Tibial nerve (tissue), 4 donors: ENCODE measurements around the gene GPANK1. TPM values are rescaled to one million over a fixed set of nuclear protein-coding genes. Genes with fewer than 3 reads are reported as not detected.

Experiments
- DNase-seq, 2 donors: peaks; one replicate each; pipeline ENCODE4 v3.0.0-alpha.2; 2019; ENCODE audit warnings: low spot score in 2 of 2
- H3K27ac ChIP-seq, 4 donors: fragments of 200-600 bp; sonication (generic) in 3 of 4; one replicate each; pipeline ENCODE4 v1.5.1; 2017 to 2019; ENCODE audit warnings: mild to moderate bottlenecking in 1 of 4
- H3K27me3 ChIP-seq, 2 donors: fragments of 200-600 bp; sonication (generic) in 1 of 2; one replicate each; pipeline versions ENCODE4 v1.5.1 to v1.6.0; 2017 to 2019
- H3K36me3 ChIP-seq, 3 donors: fragments of 200-600 bp; sonication (generic); one replicate each; pipeline ENCODE4 v1.5.1; 2018 to 2019
- H3K4me1 ChIP-seq, 4 donors: fragments of 200-600 bp; sonication (generic) in 3 of 4; one replicate each; pipeline ENCODE4 v1.5.1; 2017 to 2019
- H3K4me3 ChIP-seq, 4 donors: fragments of 200-600 bp; sonication (generic) in 3 of 4; one replicate each; pipeline ENCODE4 v1.5.1; 2017 to 2019; ENCODE audit warnings: mild to moderate bottlenecking in 1 of 4, moderate library complexity in 1 of 4
- H3K9me3 ChIP-seq, 4 donors: fragments of 200-600 bp; sonication (generic) in 3 of 4; one replicate each; pipeline ENCODE4 v1.5.1; 2017 to 2019
- CTCF ChIP-seq, 5 experiments: fragments of 200-600 bp in 3 of 5; fragments of 450-650 bp in 2 of 5; sonication (generic) in 3 of 5; IDR thresholded peaks; one replicate each; pipeline ENCODE4 v1.5.1; 2016 to 2019; ENCODE audit warnings: antibody characterized with exemption in 5 of 5, mild to moderate bottlenecking in 3 of 5, moderate library complexity in 2 of 5
- EP300 ChIP-seq, 2 donors: sonication (generic); formaldehyde crosslinking; IDR thresholded peaks; one replicate each; pipeline ENCODE4 v1.6.1; 2017; ENCODE audit warnings: antibody characterized with exemption in 2 of 2, mild to moderate bottlenecking in 1 of 2
- POLR2A ChIP-seq, 2 donors: fragments of 450-650 bp; IDR thresholded peaks; one replicate each; pipeline ENCODE4 v1.6.1; 2017; ENCODE audit warnings: antibody characterized with exemption in 2 of 2, mild to moderate bottlenecking in 2 of 2, moderate library complexity in 2 of 2
- WGBS, 2 donors: methylation state at CpG; one replicate each; pipeline ENCODE4 v1.1.5; 2018; 5-methylcytosine and 5-hydroxymethylcytosine counted together
- total RNA-seq, 4 donors: library from RNA; depleted of rRNA; stranded (reverse); fragments of >200 nt; gene quantifications; one replicate each; pipeline ENCODE4 v1.1.0, GENCODE V29; 2016

Gene GPANK1
- total RNA-seq, 4 donors from 2014 or later: 18.8 to 30.0 (median 26.5) TPM

GRCh38 chr6:31705931-31706330, 41.1 kb upstream of the GPANK1 start:
- no peak for DNase-seq
- peaks cover 0 to 24% (median 15%) of the 10 kb centered on the region in 4 donors for H3K4me1 ChIP-seq
- TF ChIP-seq POLR2A (IDR thresholded peaks at IDR 0.05) (no peak), CTCF (IDR thresholded peaks at IDR 0.05) (no peak), EP300 (IDR thresholded peaks at IDR 0.05) (no peak)
- no peak overlapping the region for H3K4me3 ChIP-seq
- 89 to 90% methylated on average over 6 of the region's 6 CpGs for WGBS, 2 donors
- no peaks in the 10 kb centered on the region for H3K36me3 ChIP-seq
- H3K27me3 ChIP-seq: no peaks in the 10 kb centered on the region
- no peaks in the 10 kb centered on the region for H3K9me3 ChIP-seq
- no peak overlapping the region for H3K27ac ChIP-seq

GRCh38 chr6:31702819-31703716, 38.3 kb upstream of the GPANK1 start, which contains the start of gene ABHD16A:
Gene ABHD16A (minus strand): TSS chr6:31703324. CDS start chr6:31703281, 43 bp downstream.
- TF ChIP-seq CTCF (IDR thresholded peaks at IDR 0.05): peak in 2 of 5 experiments; percentile 54 to 64
- peak; percentile 97 to 100 for TF ChIP-seq EP300 (IDR thresholded peaks at IDR 0.05)
- TF ChIP-seq POLR2A (IDR thresholded peaks at IDR 0.05): peak; percentile 95 to 100
- DNase-seq: peak; percentile 99
- Histone ChIP-seq H3K9me3 (no peaks in the 10 kb centered on the region), H3K4me3 (peak within 1 kb of the TSS; percentile 61 to 92 (median 76)), H3K27ac (peak within 1 kb of the TSS; percentile 89 to 98 (median 96)), H3K36me3 (peaks cover 0 to 21% (median 0%) of the 10 kb centered on the region in 3 donors), H3K27me3 (no peaks in the 10 kb centered on the region), H3K4me1 (peaks cover 0 to 38% (median 16%) of the 10 kb centered on the region in 4 donors)
- WGBS, 2 donors: 1% methylated on average over 54 of the region's 54 CpGs

- H3K27me3 ChIP-seq: no peaks in the 10 kb centered on the region
- H3K9me3 ChIP-seq: no peaks in the 10 kb centered on the region
- DNase-seq: no peak
- TF ChIP-seq POLR2A (IDR thresholded peaks at IDR 0.05) (no peak), CTCF (IDR thresholded peaks at IDR 0.05) (no peak), EP300 (IDR thresholded peaks at IDR 0.05) (no peak)
- WGBS, 2 donors: 1% methylated on average over 10 of the region's 10 CpGs
- H3K36me3 ChIP-seq: peaks cover 0 to 28% (median 0%) of the 10 kb centered on the region in 3 donors
- H3K4me1 ChIP-seq: peaks cover 0 to 38% (median 16%) of the 10 kb centered on the region in 4 donors
- H3K27ac ChIP-seq: peak overlapping the region; percentile 89 to 98 (median 96)
- H3K4me3 ChIP-seq: peak overlapping the region; percentile 61 to 92 (median 76)
Measured at GRCh38 chr6:31702405-31702818, 37.6 kb upstream of the GPANK1 start.

- H3K4me3 ChIP-seq: peak overlapping the region; percentile 61 to 92 (median 76)
- H3K4me1 ChIP-seq: peaks cover 0 to 38% (median 16%) of the 10 kb centered on the region in 4 donors
- H3K9me3 ChIP-seq: no peaks in the 10 kb centered on the region
- TF ChIP-seq CTCF (IDR thresholded peaks at IDR 0.05): no peak
- TF ChIP-seq POLR2A (IDR thresholded peaks at IDR 0.05): no peak
- TF ChIP-seq EP300 (IDR thresholded peaks at IDR 0.05): no peak
- 14 to 21% methylated on average over 7 of the region's 7 CpGs for WGBS, 2 donors
- H3K36me3 ChIP-seq: peaks cover 0 to 33% (median 0%) of the 10 kb centered on the region in 3 donors
- no peak for DNase-seq
- peak overlapping the region; percentile 89 to 98 (median 96) for H3K27ac ChIP-seq
- no peaks in the 10 kb centered on the region for H3K27me3 ChIP-seq
Measured at GRCh38 chr6:31701666-31702404, 37.0 kb upstream of the GPANK1 start.
